Stimulated activated CD8-positive, alpha-beta memory T cell treated with anti-CD3 and anti-CD28 coated beads, Interleukin-4, amount 100 ng/mL, for 1 hour (primary cell): ENCODE measurements around the gene STXBP3.

ENCODE experiments used
- DNase-seq, 2 donors: peaks; one replicate each; pipeline ENCODE4 v3.0.0-alpha.2; 2020; ENCODE audit warnings: low read depth in 2 of 2, low spot score in 1 of 2

Gene STXBP3

DNA sequence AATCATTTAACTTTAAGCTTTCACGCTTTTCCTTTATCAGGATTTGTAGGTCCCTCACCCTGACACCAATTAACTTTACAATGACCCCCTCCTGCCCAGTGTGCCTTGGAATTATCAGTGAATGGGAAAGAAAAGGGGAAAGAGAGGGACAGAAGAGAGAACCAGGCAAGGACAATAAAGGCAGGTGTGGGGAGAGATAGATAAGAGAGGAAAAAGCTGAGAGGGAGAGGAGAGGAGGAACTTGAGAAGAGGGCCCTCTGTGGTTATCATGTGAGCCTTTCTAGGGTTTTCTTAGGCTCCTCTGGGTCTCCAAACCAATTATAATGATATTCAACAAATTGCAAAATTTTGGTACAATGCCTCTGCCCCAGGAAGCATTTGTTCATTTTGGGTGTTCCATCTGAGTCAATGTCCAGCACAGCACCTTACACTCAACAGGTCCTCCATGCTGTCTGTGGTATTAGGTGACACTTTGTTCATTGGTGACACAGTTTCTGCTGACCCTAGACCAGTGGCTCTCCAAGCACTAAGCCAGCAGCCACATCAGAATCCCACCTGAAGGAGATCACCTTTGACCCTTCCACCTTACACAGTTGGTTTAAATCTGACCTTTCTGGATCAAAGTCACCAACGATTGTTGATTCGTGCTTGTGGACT, 96.2 kb downstream of the STXBP3 start:
- DNase-seq, result no peak

DNA sequence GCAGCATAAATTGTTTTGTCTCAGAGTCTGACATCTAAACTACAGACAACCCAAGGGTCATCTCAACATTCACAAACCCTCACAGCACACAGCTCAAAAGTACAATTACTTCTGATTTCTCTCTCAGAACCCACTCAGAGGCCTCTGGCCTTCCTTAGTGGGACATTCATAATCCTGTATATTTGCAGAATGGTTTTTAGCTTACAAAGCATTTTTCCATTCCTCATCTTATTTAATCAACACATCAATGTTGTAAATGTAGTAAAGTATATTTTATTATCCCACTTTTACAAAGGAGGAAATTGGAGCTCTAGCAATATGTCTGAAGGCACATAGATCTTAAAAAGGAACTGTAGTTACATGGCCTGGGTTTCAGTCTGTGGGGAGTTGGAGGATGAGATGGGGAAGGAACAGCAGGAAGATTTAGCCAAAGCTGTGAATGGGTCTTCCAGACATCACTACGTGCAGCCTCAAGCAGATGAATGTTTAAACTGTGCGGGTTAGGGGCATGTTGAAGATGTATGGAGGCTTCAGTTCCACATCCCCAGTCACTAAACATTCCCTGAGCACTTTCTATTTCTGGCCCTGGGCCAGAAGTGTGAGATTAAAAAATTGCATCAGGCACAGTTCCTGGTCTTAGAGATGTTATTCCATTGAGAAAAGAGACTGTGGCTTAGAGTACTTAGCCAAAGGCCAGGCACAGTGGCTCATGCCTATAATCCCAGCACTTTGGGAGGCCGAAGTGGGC, 97.1 kb downstream of the STXBP3 start:
- DNase-seq, result no peak

- DNase-seq, result no peak
These were observed 99.0 kb downstream of the STXBP3 start for GRCh38 chr1:108845446-108845845.

GRCh38 chr1:108845991-108846390, 99.5 kb downstream of the STXBP3 start:
- DNase-seq, result no peak

GRCh38 chr1:108847494-108847893, 101.0 kb downstream of the STXBP3 start:
- no peak for DNase-seq

DNA sequence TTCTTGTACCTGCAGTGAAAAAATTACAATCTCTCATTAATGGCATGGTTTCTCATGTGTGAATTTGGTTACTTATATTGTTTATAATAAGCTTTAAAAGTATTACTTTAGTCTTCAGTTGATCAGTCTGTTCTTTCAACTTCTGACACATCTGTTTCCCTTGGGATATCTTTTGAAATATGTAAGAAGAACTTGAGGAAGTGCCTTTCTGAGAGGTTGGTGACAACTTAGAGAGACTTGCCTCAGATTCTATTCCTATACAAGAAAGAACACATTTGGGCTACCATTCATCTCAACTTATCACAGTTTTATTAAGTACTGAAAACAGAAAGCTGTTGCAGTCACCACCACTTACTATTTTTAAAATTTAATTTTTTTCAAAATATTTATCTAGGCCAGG, 102.3 kb downstream of the STXBP3 start:
- DNase-seq, result no peak

GRCh38 chr1:108850929-108851328, 104.5 kb downstream of the STXBP3 start:
- DNase-seq, result no peak

DNA sequence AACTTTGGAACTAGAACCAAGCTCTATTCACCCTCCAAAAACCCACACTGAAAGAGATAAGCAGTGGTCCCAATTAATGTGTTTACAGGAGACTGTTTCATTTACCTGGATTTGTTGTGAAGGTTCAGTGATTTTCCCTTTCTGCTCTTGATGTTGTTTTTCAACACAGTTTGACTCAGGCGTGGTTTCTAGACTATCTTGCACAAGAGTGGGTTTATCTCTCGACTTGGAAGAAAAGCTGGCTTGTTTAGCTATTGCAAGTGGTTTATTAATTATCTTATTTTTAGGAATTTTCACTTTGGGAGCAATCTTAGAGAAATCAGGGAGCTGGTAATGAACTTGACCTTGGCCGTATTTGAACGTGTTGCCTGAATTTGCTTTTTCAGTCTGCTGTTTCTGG, 105.1 kb downstream of the STXBP3 start:
- DNase-seq, result no peak

DNA sequence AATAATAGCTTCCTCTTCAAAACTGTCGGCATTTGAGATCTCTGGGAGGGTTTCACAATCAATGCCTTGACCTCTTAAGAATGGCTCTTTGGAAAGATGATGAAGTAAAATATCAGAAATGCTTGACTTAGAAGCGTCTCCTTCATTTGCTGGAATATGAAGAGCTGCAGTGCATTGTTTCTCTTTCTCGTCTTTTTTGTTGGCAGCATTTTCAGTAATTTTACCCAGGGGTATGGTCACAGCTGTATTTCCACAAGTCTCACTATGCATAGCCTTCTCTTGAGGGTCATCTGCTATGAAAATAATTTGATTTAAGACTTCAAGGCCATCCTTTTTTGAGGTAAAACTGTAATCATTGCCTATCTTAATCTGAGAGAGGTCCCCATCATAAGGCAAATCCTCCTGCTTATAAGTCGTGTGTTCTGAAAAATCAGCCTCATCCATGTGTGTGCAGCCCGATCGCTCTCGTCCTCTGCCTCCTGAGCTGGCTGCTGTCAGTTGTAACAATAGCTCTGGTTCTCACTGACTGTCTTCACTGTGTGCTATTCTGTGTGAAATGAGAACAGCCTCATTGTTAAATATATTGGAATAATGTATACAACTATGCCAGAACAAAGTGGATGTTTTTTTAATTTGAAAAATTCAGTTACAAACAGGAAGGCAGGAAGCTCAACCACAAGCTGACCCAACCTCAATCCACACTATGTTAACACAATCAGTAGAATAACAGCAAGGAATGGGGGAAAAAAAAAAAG, 105.9 kb downstream of the STXBP3 start:
- DNase-seq, result no peak

DNA sequence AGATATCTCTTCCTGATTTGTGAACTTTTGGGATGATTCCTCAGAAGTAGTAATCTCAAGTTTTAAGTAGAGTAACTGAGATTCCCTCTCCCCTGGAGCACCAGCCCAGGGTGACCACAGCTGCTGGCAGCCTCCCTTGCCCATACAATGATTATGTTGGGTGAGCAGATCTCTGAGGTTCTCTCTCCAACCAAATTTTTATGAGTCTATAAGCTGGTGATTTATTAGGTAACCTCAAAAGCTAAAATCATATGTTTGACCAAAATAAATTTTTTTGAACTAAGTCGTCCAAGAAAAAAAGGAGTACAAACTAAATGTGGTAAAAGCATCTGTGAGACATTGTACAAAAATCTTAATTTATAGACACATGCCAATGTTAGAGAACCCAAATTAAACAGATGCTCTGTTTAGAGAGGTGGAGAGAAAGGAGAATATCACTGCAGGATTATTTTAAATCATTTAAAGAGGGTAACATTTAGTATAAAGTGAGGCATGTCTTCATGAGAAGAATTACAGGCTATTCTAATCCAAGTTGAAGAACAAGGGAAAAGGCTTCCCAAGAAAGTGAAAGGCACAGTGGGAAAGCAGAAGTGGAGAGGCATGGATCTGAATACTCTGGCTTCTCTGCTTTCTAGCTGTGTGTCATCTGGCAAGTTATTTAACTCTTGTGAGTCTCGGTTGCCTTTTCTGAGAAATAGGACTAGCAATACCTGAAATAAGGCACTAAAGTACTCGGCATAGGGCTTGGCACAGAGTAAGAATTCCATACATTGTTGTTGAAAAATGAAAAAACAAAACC, 107.9 kb downstream of the STXBP3 start:
- no peak for DNase-seq

DNA sequence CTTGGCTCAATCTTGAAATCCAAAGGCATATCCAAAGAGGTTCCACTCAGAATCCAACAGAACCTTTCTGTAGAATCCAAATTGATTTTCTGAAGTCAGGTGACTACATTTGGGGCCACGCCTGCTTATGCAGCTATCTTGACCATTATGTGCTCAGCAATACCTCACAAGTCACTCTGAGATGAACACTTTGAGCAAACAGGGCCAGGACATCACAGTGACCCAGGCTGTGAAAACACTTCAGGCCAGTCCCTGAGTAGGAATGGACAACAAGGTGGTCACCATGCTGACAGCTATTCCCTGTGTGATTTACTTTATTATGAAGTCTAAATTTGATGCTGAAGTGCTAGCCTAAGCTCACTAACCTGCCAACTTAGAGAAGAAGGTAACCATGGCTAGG, 110.5 kb downstream of the STXBP3 start, which contains the start of gene AKNAD1:
AKNAD1 (minus strand) TSS at position 101 of the 400 bp plus-strand sequence. CDS start 4,430 bp downstream, outside the sequence.
- DNase-seq, result no peak

- no peak for DNase-seq
These were observed 111.9 kb downstream of the STXBP3 start for GRCh38 chr1:108858230-108858950.
